HCT116 (cell line): ENCODE data around the gene SOBP.

Experiments used
- CBX3 ChIP-seq: IDR thresholded peaks from 2 replicates; pipeline ENCODE4 v1.6.1; 2012; ENCODE audit warnings: low read depth
- CEBPB ChIP-seq: IDR thresholded peaks from 2 replicates; pipeline ENCODE4 v1.6.1; 2012; ENCODE audit warnings: low read depth
- EZH2 ChIP-seq: fragments of 200-600 bp; sonication (generic); IDR thresholded peaks from 2 replicates; pipeline ENCODE4 v1.6.1; 2017; ENCODE audit warnings: antibody characterized with exemption, mixed run types
- JUND ChIP-seq: IDR thresholded peaks from 2 replicates; pipeline ENCODE4 v1.6.1; 2012
- POLR2A ChIP-seq: IDR thresholded peaks from 2 replicates; pipeline ENCODE4 v1.7.0; 2011; ENCODE audit warnings: borderline replicate concordance; ENCODE audit not compliant: insufficient read depth, insufficient read length; ENCODE audit errors: extremely low read depth
- POLR2AphosphoS5 ChIP-seq: IDR thresholded peaks from 2 replicates; pipeline ENCODE4 v1.6.1; 2011; ENCODE audit warnings: mild to moderate bottlenecking, low read depth, low read length, moderate library complexity
- RAD21 ChIP-seq: IDR thresholded peaks from 2 replicates; pipeline ENCODE4 v1.6.1; 2012; ENCODE audit warnings: low read depth, mild to moderate bottlenecking
- YY1 ChIP-seq: IDR thresholded peaks from 2 replicates; pipeline ENCODE4 v1.6.1; 2011; ENCODE audit warnings: low read length, low read depth, moderate library complexity, mild to moderate bottlenecking; ENCODE audit not compliant: insufficient replicate concordance; ENCODE audit errors: extremely low read depth
- ZNF274 ChIP-seq: fragments of 200-500 bp; sonication (Bioruptor generic); IDR thresholded peaks from 2 replicates; pipeline ENCODE4 v1.6.1; 2014; ENCODE audit warnings: mild to moderate bottlenecking, low read depth, low read length, inconsistent platforms
- TF ChIP-seq, protein P1 (sequence below), 3 experiments: fragments of 200-600 bp in 1 of 3; sonication (generic) in 1 of 3; IDR thresholded peaks in 2 of 3; conservative IDR thresholded peaks in 1 of 3; 2 replicates each; pipeline ENCODE4 v1.5.1; 2012 to 2017; ENCODE audit warnings: low read depth in 2 of 3, low read length in 2 of 3, antibody characterized with exemption in 1 of 3, borderline replicate concordance in 1 of 3, control low read depth in 1 of 3, mild to moderate bottlenecking in 1 of 3, mixed read lengths in 1 of 3, mixed run types in 1 of 3, moderate library complexity in 1 of 3; ENCODE audit not compliant: insufficient read depth in 1 of 3
- TF ChIP-seq, protein P2 (sequence below): IDR thresholded peaks from 2 replicates; pipeline ENCODE4 v1.6.1; 2012

- TF ChIP-seq, protein P1, sequence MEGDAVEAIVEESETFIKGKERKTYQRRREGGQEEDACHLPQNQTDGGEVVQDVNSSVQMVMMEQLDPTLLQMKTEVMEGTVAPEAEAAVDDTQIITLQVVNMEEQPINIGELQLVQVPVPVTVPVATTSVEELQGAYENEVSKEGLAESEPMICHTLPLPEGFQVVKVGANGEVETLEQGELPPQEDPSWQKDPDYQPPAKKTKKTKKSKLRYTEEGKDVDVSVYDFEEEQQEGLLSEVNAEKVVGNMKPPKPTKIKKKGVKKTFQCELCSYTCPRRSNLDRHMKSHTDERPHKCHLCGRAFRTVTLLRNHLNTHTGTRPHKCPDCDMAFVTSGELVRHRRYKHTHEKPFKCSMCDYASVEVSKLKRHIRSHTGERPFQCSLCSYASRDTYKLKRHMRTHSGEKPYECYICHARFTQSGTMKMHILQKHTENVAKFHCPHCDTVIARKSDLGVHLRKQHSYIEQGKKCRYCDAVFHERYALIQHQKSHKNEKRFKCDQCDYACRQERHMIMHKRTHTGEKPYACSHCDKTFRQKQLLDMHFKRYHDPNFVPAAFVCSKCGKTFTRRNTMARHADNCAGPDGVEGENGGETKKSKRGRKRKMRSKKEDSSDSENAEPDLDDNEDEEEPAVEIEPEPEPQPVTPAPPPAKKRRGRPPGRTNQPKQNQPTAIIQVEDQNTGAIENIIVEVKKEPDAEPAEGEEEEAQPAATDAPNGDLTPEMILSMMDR (IDR thresholded peaks at IDR 0.05 in 2 of 3, conservative IDR thresholded peaks at IDR 0.05 in 1 of 3; ENCODE audit: borderline replicate concordance in 1 of 3, insufficient read depth in 1 of 3, low read depth in 2 of 3, low read length in 2 of 3) = no peak
- no peak for TF ChIP-seq EZH2
- no peak for TF ChIP-seq POLR2AphosphoS5
- no peak for TF ChIP-seq CBX3
- no peak for TF ChIP-seq YY1
- TF ChIP-seq POLR2A = no peak
- TF ChIP-seq, protein P2, sequence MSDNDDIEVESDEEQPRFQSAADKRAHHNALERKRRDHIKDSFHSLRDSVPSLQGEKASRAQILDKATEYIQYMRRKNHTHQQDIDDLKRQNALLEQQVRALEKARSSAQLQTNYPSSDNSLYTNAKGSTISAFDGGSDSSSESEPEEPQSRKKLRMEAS = no peak
- no peak for TF ChIP-seq RAD21
- no peak for TF ChIP-seq JUND
- TF ChIP-seq CEBPB = no peak
- no peak for TF ChIP-seq ZNF274
These were observed 121.3 kb downstream of the SOBP start for GRCh38 chr6:107611094-107611810.
